T47D (cell line): ENCODE measurements around the gene C10orf67.
"Not testable (repeated sequence)": the region's sequence is repeated elsewhere in the genome, so short reads cannot be mapped to it uniquely, and the experiment has no call there.

Source experiments
- DNase-seq, 2 experiments: peaks; one replicate each; pipeline versions ENCODE4 v3.0.0 to v3.0.0-alpha.2; 2011 to 2012; ENCODE audit warnings: low read depth in 1 of 2, low spot score in 1 of 2
- JUND ChIP-seq: IDR thresholded peaks from 2 replicates; pipeline ENCODE4 v1.6.1; 2012; ENCODE audit warnings: low read depth
- in situ Hi-C: cut with HindIII; loops from 2 replicates; pipeline ENCODE4 v1.10.0; 2016; ENCODE audit warnings: low sequenced_read_pairs, low pct_unique_long_range_greater_than_20kb

C10orf67 gene

DNA sequence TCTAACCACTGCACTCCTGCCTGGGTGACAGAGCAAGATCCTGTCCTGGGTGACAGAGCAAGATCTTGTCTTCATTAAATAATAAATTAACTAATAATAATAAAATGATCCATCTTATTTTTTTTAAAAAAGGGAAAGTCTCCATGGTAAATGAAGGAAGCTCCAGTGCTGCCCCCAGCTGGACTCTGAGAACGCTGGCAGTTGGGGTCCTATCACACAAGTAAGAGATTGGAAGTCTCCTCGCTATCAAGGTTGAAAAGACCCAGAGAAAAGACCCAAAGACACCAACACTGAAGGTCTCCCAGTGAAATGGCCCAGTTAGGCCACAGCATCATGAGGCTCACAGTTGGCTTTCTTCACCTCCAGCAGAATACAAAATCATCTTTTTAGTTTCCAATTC lies 13.8 kb upstream of the C10orf67 start:
- no peak for TF ChIP-seq JUND
- no peak for DNase-seq
- in situ Hi-C loops, result no loop called here

DNA sequence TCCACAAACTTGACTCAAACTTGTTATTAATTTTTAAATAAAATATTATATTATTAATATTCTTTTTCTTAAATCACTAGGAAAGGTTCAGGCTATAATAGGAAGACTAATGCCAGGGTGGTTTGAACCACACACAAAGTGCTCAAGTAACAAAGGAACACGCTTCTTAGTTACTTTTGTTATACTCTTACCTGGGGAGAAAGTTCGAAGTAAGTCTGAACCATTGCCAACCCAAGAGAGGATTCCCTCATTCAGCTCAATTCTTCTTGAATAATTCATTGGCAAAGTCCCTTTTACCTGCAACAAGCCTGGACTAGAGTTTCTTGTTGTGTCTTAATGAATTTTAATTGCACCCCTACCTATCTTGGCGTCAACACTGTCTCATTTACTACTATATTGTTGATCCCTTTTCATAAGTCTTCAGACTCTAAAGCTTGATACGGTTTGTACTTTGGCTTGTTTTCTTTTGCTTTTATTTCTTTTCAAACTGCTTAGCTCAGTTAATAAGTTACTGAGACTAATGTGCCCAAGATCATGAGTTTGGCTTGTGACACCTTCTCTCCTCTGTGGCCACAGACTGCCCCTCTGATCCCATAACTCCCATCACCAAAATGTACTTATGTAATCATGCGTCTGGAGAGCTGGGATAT lies 10.2 kb upstream of the C10orf67 start:
- in situ Hi-C loops, result no loop called here
- no peak for TF ChIP-seq JUND

DNA sequence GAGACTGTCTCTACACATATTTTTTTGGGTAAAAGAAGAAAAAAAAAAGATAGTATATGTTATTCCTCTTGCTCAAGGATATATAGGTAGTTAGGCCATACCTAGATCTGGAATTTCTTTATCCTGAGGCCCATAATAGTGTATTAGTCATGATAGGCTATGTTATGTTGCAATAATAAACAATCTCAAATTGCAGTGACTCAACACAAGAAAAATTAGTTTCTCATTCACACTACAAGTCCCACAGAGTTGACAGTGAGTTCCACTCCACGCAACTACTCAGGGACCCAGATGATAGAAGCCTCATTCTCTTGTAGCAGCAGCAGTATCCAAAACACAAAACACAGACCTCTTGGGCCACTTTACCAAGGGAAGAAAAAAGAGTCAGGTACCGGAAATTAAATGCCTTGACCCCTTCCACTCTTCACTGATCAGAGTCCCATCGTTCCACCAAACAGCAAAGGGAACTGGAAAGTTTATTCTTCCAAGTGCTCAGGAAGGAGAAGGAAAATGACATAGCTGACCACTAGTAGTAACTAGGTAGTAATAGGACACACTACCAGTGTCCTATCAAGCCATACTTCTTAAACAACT lies 7.4 kb upstream of the C10orf67 start:
- no peak for TF ChIP-seq JUND
- DNase-seq, result no peak
- in situ Hi-C loops, result no loop called here

More for the DNA sequence above, 10.2 kb upstream of the C10orf67 start:
- DNase-seq, result no peak

DNA sequence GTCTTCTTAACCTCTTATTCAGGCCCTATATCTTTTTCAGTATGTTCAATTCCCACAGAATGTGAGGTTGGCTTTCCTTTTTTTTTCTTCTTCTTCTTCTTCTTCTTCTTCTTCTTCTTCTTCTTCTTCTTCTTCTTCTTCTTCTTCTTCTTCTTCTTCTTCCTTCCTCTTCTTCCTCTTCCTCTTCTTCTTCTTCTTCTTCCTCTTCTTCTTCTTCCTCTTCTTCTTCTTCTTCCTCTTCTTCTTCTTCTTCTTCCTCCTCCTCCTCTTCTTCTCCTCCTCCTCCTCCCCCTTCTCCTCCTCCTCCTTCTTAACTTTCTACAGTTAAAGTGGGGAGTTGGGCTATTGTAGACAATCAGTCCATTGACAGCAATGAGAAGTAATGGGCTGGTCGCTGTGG lies 6.1 kb upstream of the C10orf67 start:
- DNase-seq, in situ Hi-C loops: not testable (repeated sequence)

DNA sequence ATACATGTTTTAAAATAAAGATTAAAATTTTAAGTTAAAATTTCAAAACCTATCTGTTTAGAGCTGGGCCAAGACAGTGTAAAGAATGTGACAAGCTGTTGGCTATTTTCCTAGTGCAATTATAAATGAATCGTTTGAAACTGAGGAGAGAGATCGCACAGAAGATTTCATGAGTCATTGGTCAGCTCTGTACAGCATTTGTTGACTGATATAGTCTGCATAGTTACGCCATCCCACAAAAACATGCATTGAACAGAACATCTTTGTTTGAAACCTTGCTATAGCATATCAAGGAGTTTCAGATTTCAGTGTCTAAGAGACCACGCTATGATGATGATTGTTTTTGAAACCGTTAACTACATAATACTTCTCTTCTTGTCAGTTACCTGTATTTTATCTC lies 1.3 kb upstream of the C10orf67 start:
- in situ Hi-C loops, result no loop called here
- DNase-seq, result no peak
- TF ChIP-seq JUND, result no peak

DNA sequence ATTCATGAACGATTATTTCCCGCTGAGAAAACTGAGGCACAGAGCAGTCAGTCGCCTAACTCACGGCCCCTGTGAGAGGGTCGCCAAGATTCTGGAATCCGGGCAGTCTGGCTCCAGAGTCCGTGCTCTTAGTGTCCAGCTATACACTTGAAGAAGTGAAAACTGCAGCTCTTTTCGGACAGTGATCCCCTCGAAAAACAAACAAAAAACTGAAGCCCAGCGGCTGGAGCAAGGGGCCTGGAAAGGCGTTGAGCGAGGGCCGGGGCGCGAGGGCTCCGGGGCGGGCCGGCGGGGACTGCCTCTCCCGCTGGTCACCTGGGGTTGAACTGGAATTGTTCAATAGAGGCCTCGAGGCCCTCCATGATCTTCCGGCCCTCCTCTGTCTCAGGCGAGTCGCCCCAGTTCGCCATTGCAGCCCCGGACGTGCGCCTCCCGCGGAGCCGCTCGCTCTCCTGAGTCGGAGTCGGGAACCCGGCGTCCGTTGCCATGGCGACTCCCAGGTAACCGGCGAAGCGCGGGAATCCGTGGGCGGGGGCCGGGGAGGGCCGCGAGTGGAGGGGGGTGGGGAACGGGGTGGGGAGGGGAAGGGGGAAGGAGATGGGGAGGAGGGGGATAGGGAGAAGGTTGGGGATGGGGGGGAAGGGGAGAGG lies 881 bp downstream of the C10orf67 start:
- no peak for TF ChIP-seq JUND
- in situ Hi-C loops, result no loop called here

DNA sequence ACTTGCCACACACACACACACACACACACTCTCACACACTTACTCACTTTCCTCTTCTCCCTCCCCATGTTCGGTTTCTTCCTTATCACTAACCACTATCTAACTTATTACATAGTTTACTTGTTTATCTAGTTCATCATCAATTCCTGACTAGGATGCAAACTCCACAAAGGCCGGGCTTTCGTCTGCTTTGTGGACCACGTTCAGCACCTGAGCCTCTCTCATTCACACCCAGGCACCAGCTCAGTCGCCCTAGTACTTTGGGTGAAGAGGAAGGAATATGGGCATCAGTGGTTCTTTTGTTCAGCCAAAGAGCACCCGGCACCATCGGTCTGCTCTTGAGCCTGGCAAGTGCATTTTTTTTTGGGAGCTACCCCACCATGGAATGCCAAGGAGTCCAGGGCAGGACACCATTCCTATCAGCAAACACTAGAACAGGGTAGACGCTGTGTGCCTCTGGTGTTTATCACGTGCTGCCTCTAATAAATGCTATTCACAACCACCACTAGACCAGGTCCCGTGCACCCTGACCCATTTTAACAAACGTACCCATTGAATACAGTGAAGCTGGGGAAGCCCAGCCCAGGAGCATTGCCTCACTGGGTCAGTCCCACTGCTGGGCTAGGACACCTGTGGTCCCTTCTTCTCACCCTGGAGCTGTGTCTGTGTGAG lies 2.2 kb downstream of the C10orf67 start:
- TF ChIP-seq JUND, result no peak
- DNase-seq, result no peak

More for the DNA sequence above, 881 bp downstream of the C10orf67 start:
- no peak for DNase-seq

DNA sequence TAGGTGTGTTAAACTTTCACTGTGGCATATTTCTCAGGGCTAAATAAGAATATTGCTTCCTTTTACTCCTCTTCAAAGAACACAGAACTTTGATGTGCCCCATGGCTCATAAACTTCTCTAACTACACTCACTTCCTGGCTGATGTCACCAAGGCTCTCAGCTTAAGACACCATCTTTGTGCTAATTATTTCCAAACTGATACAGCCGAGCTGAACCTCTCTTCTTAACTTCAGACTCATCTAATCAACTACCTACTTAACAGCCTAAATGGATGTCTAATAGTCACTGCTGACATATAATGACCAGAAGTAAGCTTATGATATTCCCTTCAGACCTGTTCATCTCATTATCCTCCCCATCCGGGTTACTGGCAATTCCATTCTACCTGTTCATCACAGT lies 3.6 kb downstream of the C10orf67 start:
- TF ChIP-seq JUND, result no peak
- in situ Hi-C loops, result no loop called here
- DNase-seq, result no peak

More for the DNA sequence above, 2.2 kb downstream of the C10orf67 start:
- in situ Hi-C loops, result no loop called here

DNA sequence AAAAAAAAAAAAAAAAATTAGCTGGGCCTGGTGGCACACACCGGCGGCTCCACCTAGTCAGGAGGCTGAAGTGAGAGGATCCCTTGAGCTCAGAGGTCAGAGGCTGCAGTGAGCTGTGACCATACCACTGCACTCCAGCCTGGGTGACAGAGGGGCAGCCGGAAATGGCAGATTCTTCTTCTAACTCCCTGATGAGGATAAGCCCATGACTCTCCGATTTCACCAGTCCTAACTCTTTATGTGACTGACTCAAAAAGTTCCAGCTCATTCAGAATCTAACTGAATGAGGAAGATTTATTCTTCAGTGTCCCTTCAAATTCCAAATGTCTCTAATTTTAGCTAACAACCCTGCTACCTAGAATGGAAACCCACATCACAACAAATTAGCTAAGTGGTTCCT lies 4.2 kb downstream of the C10orf67 start:
- no peak for DNase-seq
- TF ChIP-seq JUND, result no peak
- in situ Hi-C loops, result no loop called here

DNA sequence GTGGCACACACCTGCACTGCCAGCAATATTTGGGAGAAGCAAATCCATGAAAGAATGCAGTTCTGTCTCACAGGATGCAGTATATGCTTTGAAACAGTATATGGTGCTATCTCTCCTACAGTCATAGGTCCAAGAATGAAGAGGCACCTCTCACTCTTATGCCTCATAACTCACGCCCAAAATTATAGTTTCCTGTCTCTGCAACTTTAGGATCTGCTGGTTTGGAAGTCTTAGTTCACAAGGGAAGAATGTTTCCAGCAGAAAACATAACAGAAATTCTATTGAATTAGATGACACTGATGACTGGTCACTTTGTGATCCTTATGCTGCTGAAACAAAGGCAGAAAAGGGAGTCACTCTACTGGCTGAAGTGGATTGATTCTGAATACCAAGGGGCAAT lies 5.7 kb downstream of the C10orf67 start:
- TF ChIP-seq JUND, result no peak
- no peak for DNase-seq
- in situ Hi-C loops, result no loop called here

DNA sequence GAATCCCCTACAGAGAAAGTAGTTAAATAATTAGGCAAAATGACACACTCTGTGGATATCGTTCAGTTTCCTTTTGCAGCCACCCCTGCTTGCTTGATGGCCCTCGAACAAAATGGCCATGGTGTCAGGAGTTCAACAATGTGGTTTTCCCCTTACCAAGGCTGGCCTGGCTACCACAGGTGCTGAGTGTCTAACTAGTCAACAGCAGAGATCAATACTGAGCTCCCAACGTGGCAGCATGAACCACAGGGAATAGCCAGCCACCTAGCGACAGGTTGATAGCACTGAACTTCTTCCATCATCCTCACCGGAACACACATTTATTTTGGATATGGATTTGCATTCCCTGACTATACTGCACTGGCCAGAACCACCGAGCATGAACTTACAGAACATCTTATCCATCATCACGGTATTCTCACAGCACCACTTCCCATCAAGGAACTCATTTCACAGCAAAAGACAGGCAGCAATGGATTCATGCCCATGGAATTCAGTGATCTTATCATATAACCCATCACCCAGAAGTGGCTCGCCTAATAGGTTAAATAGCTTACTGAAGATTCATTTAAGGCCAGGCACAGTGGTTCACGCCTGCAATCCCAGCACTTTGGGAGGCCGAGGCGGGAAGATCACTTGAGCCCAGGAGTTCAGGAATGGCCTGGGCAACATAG lies 6.3 kb downstream of the C10orf67 start:
- peak in 1 of 2 experiments; percentile 46 for DNase-seq
- in situ Hi-C loops, result no loop called here
- TF ChIP-seq JUND, result no peak

DNA sequence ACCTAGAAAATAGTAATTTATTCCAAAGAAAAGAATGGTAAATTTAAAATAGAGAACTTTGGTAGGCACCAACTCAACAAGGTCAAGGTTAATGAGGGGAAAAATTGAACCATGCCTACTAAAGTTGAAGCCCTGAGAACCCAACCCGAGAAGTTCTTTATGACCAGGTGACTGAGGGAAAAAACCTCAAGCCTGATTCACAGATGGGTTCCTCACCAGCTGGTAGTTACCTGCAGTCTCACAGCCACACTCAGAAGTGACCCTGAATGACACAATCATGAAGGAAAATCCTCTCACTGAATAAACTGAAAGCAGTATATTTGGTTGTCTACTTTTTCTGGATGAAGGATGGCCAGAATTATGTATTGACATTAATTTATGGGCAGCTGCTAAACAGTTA lies 7.0 kb downstream of the C10orf67 start:
- TF ChIP-seq JUND, result no peak
- DNase-seq, result no peak
- in situ Hi-C loops, result no loop called here
